Measurements from ENCODE around the gene RAB39B.
A peak's percentile ranks its signal among the peaks of the same experiment; 100 is the strongest.
"Not testable (repeated sequence)": the region's sequence is repeated elsewhere in the genome, so short reads cannot be mapped to it uniquely, and the experiment has no call there.

The RAB39B gene, protein sequence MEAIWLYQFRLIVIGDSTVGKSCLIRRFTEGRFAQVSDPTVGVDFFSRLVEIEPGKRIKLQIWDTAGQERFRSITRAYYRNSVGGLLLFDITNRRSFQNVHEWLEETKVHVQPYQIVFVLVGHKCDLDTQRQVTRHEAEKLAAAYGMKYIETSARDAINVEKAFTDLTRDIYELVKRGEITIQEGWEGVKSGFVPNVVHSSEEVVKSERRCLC

DNA sequence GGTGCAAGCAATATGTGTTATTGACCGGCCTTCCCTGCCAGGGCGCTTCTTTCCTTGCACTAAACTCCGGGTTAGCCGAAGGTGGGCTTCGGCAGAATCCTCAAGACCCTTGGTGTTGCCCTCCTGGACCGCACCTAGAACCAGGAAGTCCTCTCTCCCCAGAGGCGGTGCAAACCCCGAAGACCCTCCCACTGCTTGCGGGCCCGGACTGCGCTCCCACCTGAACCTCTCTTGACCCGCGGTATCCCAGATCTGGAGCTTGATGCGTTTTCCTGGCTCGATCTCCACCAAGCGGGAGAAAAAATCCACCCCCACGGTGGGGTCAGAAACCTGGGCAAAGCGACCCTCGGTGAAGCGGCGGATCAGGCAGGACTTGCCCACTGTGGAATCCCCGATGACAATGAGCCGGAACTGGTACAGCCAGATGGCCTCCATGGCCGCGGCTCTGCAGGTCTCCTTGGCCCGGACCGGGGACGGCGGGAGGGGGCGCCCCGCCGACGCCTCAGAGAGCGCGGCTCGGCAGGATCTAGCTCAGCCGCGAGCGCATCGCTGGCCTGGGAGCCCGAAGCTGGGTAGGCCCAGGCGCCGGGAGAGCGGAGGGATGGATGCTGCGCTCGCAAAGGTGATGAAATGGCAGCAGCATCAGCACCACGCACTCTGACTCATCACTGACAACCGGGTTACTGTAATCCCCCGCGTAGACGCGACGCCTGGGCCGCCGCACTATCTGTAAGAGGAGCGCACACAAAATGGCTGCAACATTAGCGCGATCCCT, at the start of gene RAB39B:
Gene RAB39B (minus strand): TSS at position 638 of the 775 bp plus-strand sequence. CDS start 203 bp downstream, at position 435.
- DNase-seq, result peak; percentile 4

- DNase-seq, result no peak
Observed at GRCh38 chrX:155313766-155314165, 49.5 kb upstream of the RAB39B start.

- no peak for DNase-seq
Observed at GRCh38 chrX:155293771-155294170, 29.5 kb upstream of the RAB39B start.

GRCh38 chrX:155279873-155280272, 15.6 kb upstream of the RAB39B start:
- no peak for DNase-seq

- DNase-seq, result no peak
Observed at GRCh38 chrX:155270969-155271368, 6.7 kb upstream of the RAB39B start.

DNA sequence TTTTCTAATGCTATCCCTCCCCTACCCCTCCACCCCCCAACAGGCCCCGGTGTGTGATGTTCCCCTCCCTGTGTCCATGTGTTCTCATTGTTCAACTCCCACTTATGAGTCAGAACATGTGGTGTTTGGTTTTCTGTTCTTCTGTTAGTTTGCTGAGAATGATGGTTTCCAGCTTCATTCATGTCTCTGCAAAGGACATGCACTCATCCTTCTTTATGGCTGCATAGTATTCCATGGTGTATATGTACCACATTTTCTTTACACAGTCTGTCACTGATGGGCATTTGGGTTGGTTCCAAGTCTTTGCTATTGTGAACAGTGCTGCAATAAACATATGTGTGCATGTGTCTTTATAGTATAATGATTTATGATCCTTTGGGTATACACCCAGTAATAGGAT, 3.7 kb upstream of the RAB39B start:
- not testable (repeated sequence) for DNase-seq

DNA sequence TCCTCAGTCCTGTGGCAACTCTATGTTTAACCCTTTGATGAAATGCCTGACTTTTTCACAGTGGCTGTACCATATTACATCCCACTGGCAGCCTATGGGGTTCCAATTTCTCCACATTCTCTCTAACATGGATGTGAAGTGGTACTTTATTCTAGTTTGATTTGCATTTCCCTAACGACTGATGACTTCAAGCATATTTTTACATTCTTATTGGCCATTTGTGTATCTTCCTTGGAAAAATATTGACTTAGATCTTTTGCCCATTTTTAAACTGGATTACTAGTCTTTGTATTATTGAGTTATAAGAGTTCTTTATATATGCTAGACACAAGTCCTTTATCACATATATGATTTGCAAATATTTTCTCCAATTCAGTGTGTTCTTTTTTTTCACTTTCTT, 2.1 kb upstream of the RAB39B start:
- no peak for DNase-seq

DNA sequence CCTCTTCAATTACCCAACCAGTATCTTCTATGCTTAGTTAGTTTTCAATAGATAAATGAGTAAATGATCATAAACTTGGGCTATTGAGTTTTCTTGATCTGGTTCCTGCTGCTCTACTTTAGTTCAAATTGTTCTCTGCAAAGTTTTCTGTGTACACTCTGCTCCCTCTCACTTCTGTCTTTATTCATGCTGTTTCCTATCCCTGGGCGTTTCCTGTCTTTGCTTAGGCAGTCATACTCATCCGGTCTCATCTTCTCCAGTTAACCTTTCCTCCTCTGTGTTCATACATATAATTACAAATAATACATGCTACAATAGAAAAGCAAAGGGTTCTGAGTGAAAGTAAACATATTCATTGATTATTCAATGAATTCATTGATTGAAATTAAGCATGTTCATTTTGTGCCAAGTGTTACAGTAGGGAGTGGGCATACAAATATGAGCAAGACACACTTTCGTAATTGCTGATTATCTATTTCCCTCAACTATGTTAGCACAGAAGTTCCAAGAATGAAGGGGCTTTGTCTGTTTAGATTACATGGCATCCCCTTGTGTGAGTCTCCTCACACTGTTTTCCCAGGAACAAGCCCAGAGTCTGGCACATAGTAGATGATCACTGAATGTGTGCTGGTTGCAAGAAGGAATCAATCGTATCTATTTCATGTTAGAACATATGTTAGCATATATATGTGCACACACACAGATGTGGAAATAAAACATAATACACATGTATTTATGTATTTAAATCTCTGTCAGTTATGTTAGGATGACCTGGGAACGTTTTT, 1.1 kb downstream of the RAB39B start:
- DNase-seq, result no peak

DNA sequence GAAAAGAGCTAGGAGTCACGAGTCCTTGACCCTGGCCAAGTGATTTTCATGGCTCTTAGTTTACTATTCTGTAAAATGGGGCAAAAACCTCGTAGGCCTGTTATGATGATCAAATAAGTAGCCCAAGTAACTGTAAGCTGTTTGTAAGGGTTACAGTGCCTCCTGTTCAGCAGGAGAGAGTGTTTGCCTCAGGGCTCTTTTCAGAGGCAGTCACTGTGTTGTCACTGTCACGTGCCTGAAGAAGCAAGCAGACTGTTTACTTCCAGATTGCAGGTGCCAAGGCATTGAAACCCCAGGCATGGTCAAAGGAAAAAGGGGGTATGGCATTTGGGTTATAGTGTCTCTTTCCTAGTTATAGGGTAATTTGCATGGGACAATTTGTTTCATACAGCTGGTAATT, 4.5 kb downstream of the RAB39B start:
- DNase-seq, result no peak

DNA sequence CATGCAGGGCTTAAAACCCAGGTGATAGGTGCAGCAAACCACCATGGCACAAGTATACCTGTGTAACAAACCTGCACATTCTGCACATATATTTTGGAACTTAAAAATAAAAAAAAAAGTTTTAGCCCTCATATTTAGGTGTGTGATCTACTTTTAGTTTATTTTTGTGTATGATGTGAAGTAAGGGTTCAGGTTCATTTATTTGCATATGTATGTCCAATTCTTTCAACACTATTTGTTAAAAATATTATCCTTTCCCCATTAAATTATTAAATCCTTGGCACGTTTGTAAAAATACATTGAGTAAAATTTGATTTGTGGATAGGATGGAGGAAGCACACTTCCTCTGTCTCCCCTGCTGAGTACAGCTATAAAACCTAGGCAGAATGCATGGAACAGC, 12.9 kb downstream of the RAB39B start:
- DNase-seq, result no peak

- no peak for DNase-seq
Observed at GRCh38 chrX:155247497-155247896, 16.8 kb downstream of the RAB39B start.

GRCh38 chrX:155246748-155247147, 17.5 kb downstream of the RAB39B start:
- DNase-seq, result no peak

GRCh38 chrX:155242300-155242699, 22.0 kb downstream of the RAB39B start:
- DNase-seq, result no peak

DNA sequence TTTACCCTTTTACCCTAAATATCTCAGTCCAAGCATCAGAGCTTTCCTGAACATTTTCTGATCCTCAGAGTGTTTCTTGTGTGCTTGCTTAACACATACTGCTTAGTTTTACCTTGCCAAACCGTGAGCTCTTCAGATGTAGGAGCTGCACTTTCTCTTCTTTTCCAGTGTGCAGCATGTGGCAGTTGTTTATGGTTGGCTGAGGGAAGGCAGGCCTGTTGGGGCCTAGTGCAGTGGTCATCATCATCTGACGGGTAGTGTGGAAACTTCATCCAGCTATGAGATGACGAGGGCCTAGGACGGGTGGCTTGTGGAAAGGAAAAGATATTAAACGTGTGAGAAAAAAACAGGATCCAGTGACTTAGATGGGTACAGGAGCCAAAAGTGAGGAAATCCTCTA, 26.6 kb downstream of the RAB39B start:
- no peak for DNase-seq

- DNase-seq, result no peak
Observed at GRCh38 chrX:155235891-155236290, 28.4 kb downstream of the RAB39B start.

- DNase-seq, result no peak
Observed at GRCh38 chrX:155231163-155231562, 33.1 kb downstream of the RAB39B start.

GRCh38 chrX:155225774-155226173, 38.5 kb downstream of the RAB39B start:
- no peak for DNase-seq

- not testable (repeated sequence) for DNase-seq
Observed at GRCh38 chrX:155223746-155224145, 40.5 kb downstream of the RAB39B start.

- no peak for DNase-seq
Observed at GRCh38 chrX:155221351-155221750, 42.9 kb downstream of the RAB39B start.

DNA sequence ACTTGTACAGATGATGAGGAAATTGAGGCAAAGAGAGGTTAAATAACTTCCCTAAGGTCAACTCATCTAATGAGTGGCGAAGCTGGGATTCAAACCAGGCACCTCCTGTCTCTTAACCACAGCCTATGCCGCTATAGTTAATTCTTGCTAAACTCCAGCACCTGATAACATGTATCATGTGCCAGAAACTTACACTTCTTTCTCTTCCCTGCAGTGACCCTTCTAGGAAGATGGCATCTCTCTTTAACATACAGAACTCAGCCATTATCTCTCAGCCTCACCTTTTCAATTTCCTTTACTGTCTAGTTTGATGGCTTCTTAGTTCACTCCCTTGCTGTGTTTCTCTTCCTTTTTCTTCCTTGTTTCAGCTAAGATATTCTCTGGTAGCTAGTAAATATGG, 45.5 kb downstream of the RAB39B start:
- DNase-seq, result no peak

DNA sequence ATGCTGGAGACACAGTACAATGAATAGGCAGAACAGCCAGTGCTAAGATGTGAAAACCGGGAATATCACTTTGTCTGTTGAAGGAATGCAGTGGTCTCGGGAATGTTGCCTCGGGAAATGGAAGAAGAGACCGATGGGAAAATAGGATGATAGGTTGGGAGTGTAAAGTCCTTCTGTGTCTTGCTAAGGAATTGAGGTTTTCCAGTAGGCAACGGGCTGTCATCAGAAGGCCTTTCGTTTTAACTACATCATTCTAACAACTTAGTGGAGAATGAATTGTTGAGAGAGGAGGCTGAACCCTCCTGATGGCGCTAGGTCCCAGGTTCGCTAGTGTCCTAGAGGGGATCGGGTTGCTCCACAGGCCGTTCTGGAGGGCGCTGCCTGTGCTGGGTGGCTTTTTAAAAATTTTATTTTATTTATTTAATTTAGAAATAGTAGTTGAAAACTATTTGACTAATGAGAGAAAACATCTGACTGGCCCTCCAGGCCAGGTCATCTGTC, 47.3 kb downstream of the RAB39B start:
- no peak for DNase-seq

GRCh38 chrX:155216179-155216939, 47.9 kb downstream of the RAB39B start, which contains the start of gene VBP1:
VBP1 (plus strand) TSS chrX:155216460; CDS start chrX:155216483, 23 bp downstream.
- peak; percentile 65 for DNase-seq

Data from GOT3 (cell line).